H1 (cell line): ENCODE results near the gene EEF1AKMT1. TPM values are rescaled to one million over a fixed set of nuclear protein-coding genes. Genes with fewer than 3 reads are reported as not detected.
"Not testable (repeated sequence)": the region's sequence is repeated elsewhere in the genome, so short reads cannot be mapped to it uniquely, and the experiment has no call there.

Experiments used
- CTCF ChIA-PET: fragments of 300-600 bp; sonication (Branson Sonifier 250); formaldehyde crosslinking; loops from one replicate; lab custom pipeline; 2021; ENCODE audit not compliant: partially characterized antibody; lab: Charles Lee
- POLR2A ChIA-PET: fragments of 300-600 bp; sonication (Branson Sonifier 250); formaldehyde crosslinking; loops from one replicate; lab custom pipeline; 2021; ENCODE audit warnings: inconsistent platforms; ENCODE audit not compliant: partially characterized antibody; lab: Charles Lee
- DNase-seq, 2 experiments: peaks; one replicate each; pipeline versions ENCODE4 v3.0.0 to v3.0.0-alpha.2; 2010 to 2022; ENCODE audit warnings: low spot score in 2 of 2, low read depth in 1 of 2, mixed read lengths in 1 of 2
- FAIRE-seq: peaks from 2 replicates; lab custom pipeline; 2011; peaks lifted over from hg19 to GRCh38; lab: Jason Lieb, UNC
- H2AFZ ChIP-seq: 2 replicates; pipeline ENCODE4 v1.8.1; 2012; ENCODE audit warnings: low read length, inconsistent platforms
- H2AK5ac ChIP-seq: 2 replicates; pipeline ENCODE4 v1.6.1; 2013; ENCODE audit warnings: low read depth, low read length
- H2BK120ac ChIP-seq: replicated peaks from 2 replicates; pipeline ENCODE3; 2013; ENCODE audit warnings: low read depth, low read length, inconsistent platforms
- H2BK12ac ChIP-seq: 2 replicates; pipeline ENCODE4 v1.6.1; 2013; ENCODE audit warnings: low read depth, low read length
- H2BK15ac ChIP-seq: 2 replicates; pipeline ENCODE4 v1.6.1; 2013; ENCODE audit warnings: low read length
- H2BK20ac ChIP-seq: 2 replicates; pipeline ENCODE4 v1.6.1; 2013; ENCODE audit warnings: low read length
- H2BK5ac ChIP-seq: 2 replicates; pipeline ENCODE4 v1.6.1; 2013; ENCODE audit warnings: low read depth, low read length
- H3K14ac ChIP-seq: 2 replicates; pipeline ENCODE4 v1.6.1; 2013; ENCODE audit warnings: inconsistent platforms; ENCODE audit not compliant: insufficient read length
- H3K18ac ChIP-seq: 2 replicates; pipeline ENCODE4 v1.6.1; 2013; ENCODE audit warnings: low read length; ENCODE audit errors: extremely low read depth
- H3K23ac ChIP-seq: 2 replicates; pipeline ENCODE4 v1.6.1; 2013; ENCODE audit warnings: inconsistent platforms; ENCODE audit not compliant: insufficient read length
- H3K23me2 ChIP-seq: 2 replicates; pipeline ENCODE4 v1.6.1; 2013; ENCODE audit warnings: low read depth, low read length
- H3K27ac ChIP-seq: 2 replicates; pipeline ENCODE4 v1.6.1; 2011; ENCODE audit warnings: low read depth, low read length, inconsistent platforms
- H3K27me3 ChIP-seq, 4 experiments: replicated peaks in 1 of 4; 1 replicate in 1 of 4; 2 replicates in 3 of 4; pipeline versions ENCODE4 v1.6.1 to v1.8.1; 2011 to 2013; ENCODE audit warnings: low read length in 3 of 4, mild to moderate bottlenecking in 3 of 4, inconsistent platforms in 2 of 4, mixed read lengths in 2 of 4, moderate library complexity in 1 of 4; ENCODE audit not compliant: control insufficient read depth in 3 of 4, insufficient read depth in 3 of 4; ENCODE audit errors: extremely low read depth in 1 of 4
- H3K36me3 ChIP-seq, 4 experiments: 2 replicates each; pipeline versions ENCODE4 v1.6.1 to v1.8.1; 2011 to 2013; ENCODE audit warnings: mild to moderate bottlenecking in 4 of 4, low read length in 3 of 4, moderate library complexity in 2 of 4, control low read depth in 1 of 4, inconsistent platforms in 1 of 4; ENCODE audit not compliant: insufficient read depth in 4 of 4, control insufficient read depth in 2 of 4
- H3K4ac ChIP-seq: replicated peaks from 2 replicates; pipeline ENCODE3; 2013; ENCODE audit warnings: low read length, low read depth, mixed read lengths, inconsistent platforms; ENCODE audit not compliant: insufficient read length
- H3K4me1 ChIP-seq, 4 experiments: replicated peaks in 1 of 4; 1 replicate in 1 of 4; 2 replicates in 3 of 4; pipeline versions ENCODE4 v1.6.1 to v1.8.1; 2011 to 2013; ENCODE audit warnings: low read length in 3 of 4, inconsistent platforms in 2 of 4, mixed read lengths in 1 of 4; ENCODE audit not compliant: insufficient read depth in 4 of 4, control insufficient read depth in 3 of 4
- H3K4me2 ChIP-seq, 2 experiments: 2 replicates each; pipeline versions ENCODE4 v1.6.1 to v1.8.1; 2011 to 2013; ENCODE audit warnings: low read depth in 2 of 2, low read length in 2 of 2, control low read depth in 1 of 2, inconsistent platforms in 1 of 2, mild to moderate bottlenecking in 1 of 2; ENCODE audit not compliant: insufficient read depth in 1 of 2
- H3K4me3 ChIP-seq, 4 experiments: fragments of 200-600, 300-600 bp in 1 of 4; sonication (generic), shearing (Covaris generic), sonication (Bioruptor Twin) in 1 of 4; 2 replicates each; pipeline versions ENCODE4 v1.5.1 to v1.8.1; 2011 to 2016; ENCODE audit warnings: low read length in 4 of 4, low read depth in 3 of 4, control low read depth in 2 of 4, inconsistent platforms in 2 of 4, mild to moderate bottlenecking in 2 of 4, mixed read lengths in 1 of 4, moderate library complexity in 1 of 4; ENCODE audit not compliant: insufficient read depth in 2 of 4; ENCODE audit errors: extremely low read depth in 1 of 4
- H3K56ac ChIP-seq: replicated peaks from 2 replicates; pipeline ENCODE3; 2013; ENCODE audit warnings: low read depth, mild to moderate bottlenecking, mixed read lengths, low read length, inconsistent platforms; ENCODE audit not compliant: insufficient read length
- H3K79me1 ChIP-seq: 2 replicates; pipeline ENCODE4 v1.6.1; 2013; ENCODE audit warnings: low read depth, low read length, control low read depth
- H3K79me2 ChIP-seq, 2 experiments: 2 replicates each; pipeline versions ENCODE4 v1.6.1 to v1.8.1; 2012 to 2013; ENCODE audit warnings: low read length in 2 of 2, mild to moderate bottlenecking in 2 of 2, inconsistent platforms in 1 of 2; ENCODE audit not compliant: insufficient read depth in 2 of 2, control insufficient read depth in 1 of 2
- H3K9ac ChIP-seq, 4 experiments: replicated peaks in 1 of 4; 1 replicate in 1 of 4; 2 replicates in 3 of 4; pipeline versions ENCODE4 v1.6.1 to v1.8.1; 2011 to 2013; ENCODE audit warnings: low read depth in 3 of 4, low read length in 3 of 4, control low read depth in 2 of 4, mild to moderate bottlenecking in 2 of 4, moderate library complexity in 2 of 4, inconsistent platforms in 1 of 4; ENCODE audit errors: extremely low read depth in 1 of 4
- H3K9me3 ChIP-seq, 2 experiments: 2 replicates each; pipeline versions ENCODE4 v1.6.1 to v1.8.1; 2012 to 2013; ENCODE audit warnings: mild to moderate bottlenecking in 2 of 2, moderate library complexity in 2 of 2, control low read depth in 1 of 2, inconsistent platforms in 1 of 2, low read depth in 1 of 2, low read length in 1 of 2, mixed read lengths in 1 of 2; ENCODE audit not compliant: insufficient read depth in 2 of 2
- H4K20me1 ChIP-seq, 2 experiments: replicated peaks in 1 of 2; 2 replicates each; pipeline versions ENCODE3 to v1.8.1; 2011 to 2013; ENCODE audit warnings: inconsistent platforms in 2 of 2, low read length in 2 of 2, mild to moderate bottlenecking in 1 of 2; ENCODE audit not compliant: insufficient read depth in 2 of 2, control insufficient read depth in 1 of 2
- H4K5ac ChIP-seq: 2 replicates; pipeline ENCODE4 v1.6.1; 2013; ENCODE audit warnings: low read length, low read depth, mixed read lengths, inconsistent platforms; ENCODE audit not compliant: insufficient read length
- H4K8ac ChIP-seq: 2 replicates; pipeline ENCODE4 v1.8.0; 2013; ENCODE audit warnings: mild to moderate bottlenecking, moderate library complexity, low read length, inconsistent platforms; ENCODE audit not compliant: insufficient read depth; ENCODE audit errors: extremely low read depth
- H4K91ac ChIP-seq: replicated peaks from 2 replicates; pipeline ENCODE3; 2013; ENCODE audit warnings: low read length, mixed read lengths, inconsistent platforms; ENCODE audit not compliant: insufficient read length
- WGBS, 2 experiments: shearing (Covaris generic) in 1 of 2; methylation state at CpG; one replicate each; pipeline versions ENCODE4 v1.1.6 to v1.1.7; 2013 to 2015; ENCODE audit warnings: low lambda C conversion rate in 2 of 2, mixed read lengths in 2 of 2, inconsistent platforms in 1 of 2, low coverage in 1 of 2, missing lambda C conversion rate in 1 of 2; ENCODE audit not compliant: insufficient replicate concordance in 2 of 2, insufficient coverage in 1 of 2, insufficient read length in 1 of 2; ENCODE audit errors: extremely low coverage in 1 of 2, missing lambda C conversion rate in 1 of 2; 5-methylcytosine and 5-hydroxymethylcytosine counted together
- polyA plus RNA-seq, 7 experiments: library from polyadenylated mRNA; depleted of rRNA in 3 of 7; stranded (reverse) in 5 of 7; unstranded in 2 of 7; fragments of >200 nt in 5 of 7; fragments of 200-250 nt in 2 of 7; gene quantifications; 1 replicate in 5 of 7; 2 replicates in 1 of 7; 4 replicates in 1 of 7; pipeline versions ENCODE4 v1.2.1 to v1.2.3, GENCODE V29; 2011 to 2013; ENCODE audit warnings: missing spikeins in 2 of 7, mixed read lengths in 2 of 7
- total RNA-seq: library from RNA; stranded (reverse); fragmentation: NEBNext Ultra II Directional; extraction: Animal tissue kit (Norgen Biotek cat#: 25700); gene quantifications from 2 replicates; pipeline ENCODE4 v1.2.1, GENCODE V29; 2021

The EEF1AKMT1 gene
- total and polyA plus RNA-seq, 2 of the 8 experiments (the other 6 are each of a cell fraction or from before 2014, with no cell fraction given), result 3.1 to 4.1 TPM

- H3K23ac ChIP-seq, H3K4me2 ChIP-seq, H2BK12ac ChIP-seq, H3K4me1 ChIP-seq, H3K36me3 ChIP-seq, H2BK20ac ChIP-seq, H3K9me3 ChIP-seq, H3K79me2 ChIP-seq, H4K8ac ChIP-seq, POLR2A ChIA-PET, H2AFZ ChIP-seq, H2BK15ac ChIP-seq, H3K4ac ChIP-seq, H3K14ac ChIP-seq, H2AK5ac ChIP-seq, DNase-seq, H4K5ac ChIP-seq, H2BK120ac ChIP-seq, FAIRE-seq, H3K27me3 ChIP-seq, H3K79me1 ChIP-seq, H3K56ac ChIP-seq, H3K18ac ChIP-seq, H2BK5ac ChIP-seq, H3K9ac ChIP-seq, H4K91ac ChIP-seq, H4K20me1 ChIP-seq, H3K4me3 ChIP-seq, H3K27ac ChIP-seq, H3K23me2 ChIP-seq: not testable (repeated sequence)
- WGBS, 2 experiments, result 70% methylated on average over 5 of the region's 5 CpGs; no CpG with 5 or more reads in 1 of the 2 experiments
- CTCF ChIA-PET, result interaction anchor here (0.9 kb wide), 1 partner anchor 22 kb away, joined by 3 read pairs; the partner anchor contains the start of gene IL17D
These were observed 92.3 kb downstream of the EEF1AKMT1 start for GRCh38 chr13:20681481-20681880.
